ENCODE measurements around the gene TMEM266. TPM values are rescaled to one million over a fixed set of nuclear protein-coding genes. Genes with fewer than 3 reads are reported as not detected.

Gene TMEM266
- polyA plus RNA-seq, 1 experiment: not detected

- peak; percentile 15 for DNase-seq (ENCODE audit: low read depth, low spot score)
- Histone ChIP-seq H3K4me3 (ENCODE audit: low read depth, low read length) (no peak overlapping the region), H3K9me3 (ENCODE audit: control insufficient read depth, insufficient read depth, low read length) (no peaks in the 10 kb centered on the region), H3K27me3 (ENCODE audit: control insufficient read depth, insufficient read depth, low read length) (peaks cover 33% of the 10 kb centered on the region), H3K27ac (ENCODE audit: low read depth, low read length) (no peak overlapping the region)
- ChIA-PET CTCF (interaction anchor here (0.6 to 5.7 kb wide), 16 partner anchors 8 to 718 kb away, joined by 3 to 49 read pairs (median 4); partner anchors contain the start of genes ISL2 and TMEM266), POLR2A (interaction anchor here (0.9 kb wide), 1 partner anchor 305 kb away, joined by 3 read pairs; the partner anchor contains the start of gene UBE2Q2)
- TF ChIP-seq CTCF (IDR thresholded peaks at IDR 0.05; ENCODE audit: low read depth, low read length): peak; percentile 98
Observed at GRCh38 chr15:76147906-76148570, 88.3 kb downstream of the TMEM266 start.

GRCh38 chr15:76149291-76149915, 89.6 kb downstream of the TMEM266 start:
- no peak for TF ChIP-seq CTCF (IDR thresholded peaks at IDR 0.05; ENCODE audit: low read depth, low read length)
- CTCF ChIA-PET: interaction anchor here (0.5 to 5.7 kb wide), 16 partner anchors 9 to 718 kb away, joined by 3 to 49 read pairs (median 4); partner anchors contain the start of genes ISL2 and TMEM266
- POLR2A ChIA-PET: interaction anchor here (0.6 to 1.2 kb wide), 2 partner anchors 47 to 142 kb away, joined by 3 to 9 read pairs; no protein-coding TSS in a partner anchor
- peak overlapping the region; percentile 39 for H3K27ac ChIP-seq (ENCODE audit: low read depth, low read length)
- no peak overlapping the region for H3K4me3 ChIP-seq (ENCODE audit: low read depth, low read length)
- peak; percentile 32 for DNase-seq (ENCODE audit: low read depth, low spot score)
- peaks cover 22% of the 10 kb centered on the region for H3K27me3 ChIP-seq (ENCODE audit: control insufficient read depth, insufficient read depth, low read length)
- H3K9me3 ChIP-seq (ENCODE audit: control insufficient read depth, insufficient read depth, low read length): no peaks in the 10 kb centered on the region

- POLR2A ChIA-PET: interaction anchor here (1.2 to 1.7 kb wide), 2 partner anchors 11 to 46 kb away, joined by 3 to 6 read pairs; no protein-coding TSS in a partner anchor
- Histone ChIP-seq H3K4me3 (ENCODE audit: low read depth, low read length) (no peak overlapping the region), H3K9me3 (ENCODE audit: control insufficient read depth, insufficient read depth, low read length) (no peaks in the 10 kb centered on the region), H3K27me3 (ENCODE audit: control insufficient read depth, insufficient read depth, low read length) (peaks cover 14% of the 10 kb centered on the region), H3K27ac (ENCODE audit: low read depth, low read length) (no peak overlapping the region)
- no peak for TF ChIP-seq CTCF (IDR thresholded peaks at IDR 0.05; ENCODE audit: low read depth, low read length)
- CTCF ChIA-PET: interaction anchor here (0.5 to 5.7 kb wide), 18 partner anchors 8 to 710 kb away, joined by 3 to 49 read pairs (median 4); partner anchors contain the start of genes ISL2 and TMEM266
- DNase-seq (ENCODE audit: low read depth, low spot score): no peak
Observed at GRCh38 chr15:76150513-76150912, 90.7 kb downstream of the TMEM266 start.

DNA sequence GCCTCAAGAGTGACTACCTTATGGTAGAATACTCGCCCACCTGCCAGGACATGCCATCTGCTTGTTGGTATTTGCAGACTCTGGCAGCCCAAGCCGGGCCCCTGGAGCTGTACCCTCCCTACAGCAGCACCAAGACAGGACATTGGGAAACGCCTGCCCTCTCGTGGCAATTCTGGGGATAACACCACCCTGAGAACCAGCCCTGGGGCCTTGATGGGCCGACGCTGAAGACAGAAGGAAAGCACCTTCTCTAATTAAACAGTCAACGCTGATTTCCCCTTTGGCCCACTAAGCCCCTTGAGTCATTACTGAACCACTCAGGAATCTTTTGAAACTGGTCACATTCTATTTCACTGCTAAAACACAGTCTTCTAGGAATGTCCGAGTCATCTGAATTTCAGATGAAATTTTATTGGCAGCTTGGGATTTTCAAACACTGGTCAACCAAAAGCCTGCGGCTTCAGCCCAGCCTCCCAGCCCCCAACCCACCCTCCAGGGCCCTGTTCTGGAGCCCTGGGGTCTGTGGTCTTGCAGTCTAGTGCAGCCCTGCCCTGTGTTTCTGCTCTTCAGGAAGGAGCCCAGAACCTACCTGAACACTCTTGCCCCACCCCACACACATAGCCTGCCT, 91.3 kb downstream of the TMEM266 start:
- Histone ChIP-seq H3K9me3 (ENCODE audit: control insufficient read depth, insufficient read depth, low read length) (no peaks in the 10 kb centered on the region), H3K27me3 (ENCODE audit: control insufficient read depth, insufficient read depth, low read length) (peaks cover 8% of the 10 kb centered on the region), H3K27ac (ENCODE audit: low read depth, low read length) (peak overlapping the region; percentile 57), H3K4me3 (ENCODE audit: low read depth, low read length) (no peak overlapping the region)
- ChIA-PET CTCF (interaction anchor here (0.5 to 5.7 kb wide), 12 partner anchors 11 to 365 kb away, joined by 3 to 49 read pairs (median 4); partner anchors contain the start of gene TMEM266), POLR2A (interaction anchor here (1.2 to 1.7 kb wide), 2 partner anchors 12 to 46 kb away, joined by 3 to 6 read pairs; no protein-coding TSS in a partner anchor)
- TF ChIP-seq CTCF (IDR thresholded peaks at IDR 0.05; ENCODE audit: low read depth, low read length): peak; percentile 89
- peak; percentile 68 for DNase-seq (ENCODE audit: low read depth, low spot score)
